HFFc6 (cell line): ENCODE measurements around the gene FURIN. TPM values are rescaled to one million over a fixed set of nuclear protein-coding genes. Genes with fewer than 3 reads are reported as not detected.
A peak's percentile ranks its signal among the peaks of the same experiment; 100 is the strongest.

Experiments used
- DNase-seq: peaks from one replicate; pipeline ENCODE4 v3.0.0-alpha.2; 2018
- H3K27ac Mint-ChIP-seq: 2 replicates; pipeline ENCODE4 v1.8.0; 2020; ENCODE audit warnings: mild to moderate bottlenecking, mixed read lengths
- H3K27me3 Mint-ChIP-seq: 2 replicates; pipeline ENCODE4 v1.8.0; 2021; ENCODE audit warnings: mild to moderate bottlenecking, moderate library complexity, mixed read lengths; ENCODE audit not compliant: insufficient read depth
- H3K36me3 Mint-ChIP-seq: 2 replicates; pipeline ENCODE4 v1.8.0; 2021; ENCODE audit warnings: low read depth, mixed read lengths
- H3K4me1 Mint-ChIP-seq: 2 replicates; pipeline ENCODE4 v1.8.0; 2020; ENCODE audit warnings: low read depth, mixed read lengths
- H3K4me3 Mint-ChIP-seq: 2 replicates; pipeline ENCODE4 v1.8.0; 2020; ENCODE audit warnings: mild to moderate bottlenecking, moderate library complexity, mixed read lengths
- H3K9me3 Mint-ChIP-seq: 2 replicates; pipeline ENCODE4 v1.8.0; 2020; ENCODE audit warnings: mild to moderate bottlenecking, mixed read lengths
- CTCF ChIP-seq: fragments of 200-600 bp; sonication (generic); IDR thresholded peaks from 2 replicates; pipeline ENCODE4 v1.5.0; 2021; ENCODE audit warnings: antibody characterized with exemption, mild to moderate bottlenecking
- total RNA-seq, 6 experiments: library from RNA; stranded (reverse); fragmentation: NEBNext Ultra II Directional; extraction: Animal tissue kit (Norgen Biotek cat#: 25700); gene quantifications; 2 replicates in 1 of 6; 3 replicates in 5 of 6; pipeline ENCODE4 v1.2.3, GENCODE V29; 2021

Gene FURIN
- total RNA-seq, 6 experiments from 2014 or later, result 68.9 to 79.4 (median 74.6) TPM

- Mint-ChIP-seq H3K9me3 (no peaks in the 10 kb centered on the region), H3K36me3 (no peaks in the 10 kb centered on the region), H3K4me1 (peaks cover 10% of the 10 kb centered on the region; the same call in 1 of the 2 replicates), H3K27ac (0 out of 2 replicates have a peak overlapping the region, but pooled peaks have one; percentile 9), H3K4me3 (no peak overlapping the region), H3K27me3 (no peaks in the 10 kb centered on the region; the same call in none of the 2 replicates)
- no peak for TF ChIP-seq CTCF
- no peak for DNase-seq
Measured at GRCh38 chr15:90882781-90883525, 14.6 kb downstream of the FURIN start.

DNA sequence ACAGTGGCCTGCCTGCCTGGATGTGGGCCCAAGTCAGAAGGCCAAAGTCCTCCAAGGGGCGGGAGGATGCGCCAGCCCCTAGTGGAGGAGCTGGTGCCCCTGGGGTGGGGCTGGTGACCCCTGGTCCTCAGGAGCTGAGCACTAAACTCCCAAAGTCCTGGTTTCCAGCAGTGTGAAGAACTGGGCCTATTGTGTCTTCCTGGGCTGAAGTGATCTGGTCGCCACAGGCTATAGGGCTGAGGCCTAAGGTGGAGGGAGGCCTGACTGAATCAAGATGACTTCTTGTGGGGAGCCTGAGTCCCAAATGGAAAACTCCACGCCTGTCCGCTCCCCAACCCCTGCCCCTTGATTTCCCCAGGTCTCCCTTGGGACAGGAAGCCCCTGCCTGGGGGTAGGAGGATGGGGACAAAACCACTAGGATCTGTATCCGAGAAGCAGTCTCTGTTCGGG is 15.2 kb downstream of the FURIN start:
- peak overlapping the region; percentile 9; the same call in 1 of the 2 replicates for H3K27ac Mint-ChIP-seq
- H3K27me3 Mint-ChIP-seq, result no peaks in the 10 kb centered on the region; the same call in none of the 2 replicates
- no peak for TF ChIP-seq CTCF
- no peaks in the 10 kb centered on the region for H3K9me3 Mint-ChIP-seq
- no peak overlapping the region for H3K4me3 Mint-ChIP-seq
- H3K36me3 Mint-ChIP-seq, result no peaks in the 10 kb centered on the region
- peaks cover 10% of the 10 kb centered on the region; the same call in 1 of the 2 replicates for H3K4me1 Mint-ChIP-seq
- DNase-seq, result no peak

DNA sequence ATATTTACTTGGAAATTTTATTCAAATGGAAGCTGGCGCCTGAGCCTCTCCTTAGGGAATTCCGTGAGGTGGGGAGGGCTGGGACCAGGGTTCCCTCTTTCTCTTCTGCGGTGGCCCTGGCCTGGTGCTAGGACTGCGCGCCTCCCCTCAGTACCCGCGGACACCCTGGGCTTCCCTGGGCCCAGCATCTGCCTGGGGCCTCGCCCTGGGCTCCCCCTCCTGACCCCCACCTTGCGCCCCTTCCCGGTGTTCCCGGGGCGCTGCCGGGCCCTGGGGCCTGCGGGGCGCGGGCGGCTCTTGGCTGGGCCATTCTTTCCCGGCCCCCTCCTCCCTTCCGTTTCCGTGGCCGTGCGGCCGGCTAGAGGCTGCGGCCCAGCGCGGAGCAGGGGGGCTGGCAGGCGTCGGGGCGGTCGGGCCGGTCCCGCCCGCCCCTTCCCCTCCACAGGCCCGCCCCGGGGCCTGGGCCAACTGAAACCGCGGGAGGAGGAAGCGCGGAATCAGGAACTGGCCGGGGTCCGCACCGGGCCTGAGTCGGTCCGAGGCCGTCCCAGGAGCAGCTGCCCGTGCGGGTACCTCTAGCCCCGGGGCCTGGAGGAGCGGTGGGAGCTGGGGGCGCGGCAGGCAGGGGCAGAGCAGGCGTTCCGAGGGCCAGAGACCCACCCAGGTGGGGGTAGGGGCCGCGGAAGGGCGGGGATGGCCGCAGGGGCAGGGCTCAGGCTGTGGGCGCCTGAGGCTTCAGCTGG is 15.8 kb downstream of the FURIN start, which contains the start of gene FES:
Gene FES, plus strand, starts transcription at position 529 of the 743 bp plus-strand sequence. CDS start 542 bp downstream, outside the sequence.
- Mint-ChIP-seq H3K27me3 (no peaks in the 10 kb centered on the region; the same call in none of the 2 replicates), H3K27ac (peak within 1 kb of the TSS; percentile 42), H3K4me1 (peaks cover 10% of the 10 kb centered on the region; the same call in 1 of the 2 replicates), H3K4me3 (peak within 1 kb of the TSS; percentile 30; the same call in 1 of the 2 replicates), H3K36me3 (no peaks in the 10 kb centered on the region), H3K9me3 (no peaks in the 10 kb centered on the region)
- TF ChIP-seq CTCF, result no peak
- no peak for DNase-seq

DNA sequence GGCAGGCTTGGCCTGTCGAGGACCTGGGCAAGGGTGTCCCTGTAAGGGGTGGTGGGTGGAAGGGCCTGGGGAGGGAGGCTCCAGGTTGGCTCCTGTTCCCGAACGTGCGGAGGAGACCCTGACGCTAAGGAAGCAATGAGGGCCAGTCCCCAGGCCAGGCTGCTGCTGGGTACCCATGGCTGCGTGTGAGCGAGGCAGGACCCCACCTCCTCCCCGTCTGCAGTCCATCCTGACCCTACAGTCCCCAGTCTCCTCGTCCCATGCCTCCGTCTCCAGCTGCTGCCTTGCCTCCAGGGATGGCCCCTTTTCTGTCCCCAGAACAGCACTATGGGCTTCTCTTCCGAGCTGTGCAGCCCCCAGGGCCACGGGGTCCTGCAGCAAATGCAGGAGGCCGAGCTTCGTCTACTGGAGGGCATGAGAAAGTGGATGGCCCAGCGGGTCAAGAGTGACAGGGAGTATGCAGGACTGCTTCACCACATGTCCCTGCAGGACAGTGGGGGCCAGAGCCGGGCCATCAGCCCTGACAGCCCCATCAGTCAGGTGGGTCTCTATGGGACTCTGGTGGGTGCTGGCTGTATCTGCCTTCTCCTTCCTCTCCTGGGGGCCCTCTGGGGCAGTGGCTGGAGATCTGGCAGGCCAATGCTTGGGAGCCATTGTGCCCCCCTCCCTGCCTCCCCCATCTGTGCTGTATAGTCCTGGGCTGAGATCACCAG is 16.5 kb downstream of the FURIN start:
- H3K4me3 Mint-ChIP-seq, result peak overlapping the region; percentile 30; the same call in 1 of the 2 replicates
- H3K4me1 Mint-ChIP-seq, result peaks cover 10% of the 10 kb centered on the region; the same call in 1 of the 2 replicates
- no peaks in the 10 kb centered on the region for H3K9me3 Mint-ChIP-seq
- DNase-seq, result no peak
- peak overlapping the region; percentile 42 for H3K27ac Mint-ChIP-seq
- no peak for TF ChIP-seq CTCF
- H3K27me3 Mint-ChIP-seq, result no peaks in the 10 kb centered on the region; the same call in none of the 2 replicates
- H3K36me3 Mint-ChIP-seq, result no peaks in the 10 kb centered on the region
